GM19372 (cell line): Measurements from ENCODE around the gene POC1B.
"Not testable (repeated sequence)": the region's sequence is repeated elsewhere in the genome, so short reads cannot be mapped to it uniquely, and the experiment has no call there.

ENCODE experiments used
- ATAC-seq: cut with Tn5 transposase; IDR thresholded peaks from one replicate; pipeline ENCODE4 v1.9.1; 2021; ENCODE audit warnings: mild to moderate bottlenecking, low read depth, moderate library complexity; ENCODE audit not compliant: unreplicated experiment

POC1B gene

DNA sequence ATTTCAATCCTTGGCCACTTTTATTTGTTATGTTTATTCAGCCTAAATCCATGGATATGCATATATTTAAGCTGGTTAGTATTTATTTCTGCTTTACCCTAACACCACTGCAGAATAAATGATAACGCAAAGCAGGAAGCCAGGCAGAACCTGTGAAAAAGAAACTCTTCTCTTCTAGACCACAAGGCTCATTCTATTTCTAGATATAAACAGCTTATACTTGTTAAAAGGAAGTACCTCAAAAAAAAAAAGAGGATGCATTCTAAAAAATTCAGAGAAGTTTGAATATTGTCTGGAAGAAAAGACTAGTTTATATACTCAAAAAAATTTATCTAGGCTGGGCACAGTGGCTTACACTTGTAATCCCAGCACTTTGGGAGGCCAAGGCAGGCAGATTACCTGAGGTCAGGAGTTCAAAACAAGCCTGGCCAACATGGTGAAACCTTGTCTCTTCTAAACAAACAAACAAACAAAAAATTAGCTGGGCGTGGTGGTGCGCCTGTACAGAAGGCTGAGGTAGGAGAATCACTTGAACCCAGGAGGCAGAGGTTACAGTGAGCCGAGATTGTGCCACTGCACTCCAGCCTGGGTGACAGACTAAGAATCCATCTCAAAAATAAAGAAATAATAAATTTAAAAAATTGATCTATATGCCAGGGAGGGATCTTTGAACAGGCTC, 57.1 kb downstream of the POC1B start:
- ATAC-seq, result peak; percentile 77

DNA sequence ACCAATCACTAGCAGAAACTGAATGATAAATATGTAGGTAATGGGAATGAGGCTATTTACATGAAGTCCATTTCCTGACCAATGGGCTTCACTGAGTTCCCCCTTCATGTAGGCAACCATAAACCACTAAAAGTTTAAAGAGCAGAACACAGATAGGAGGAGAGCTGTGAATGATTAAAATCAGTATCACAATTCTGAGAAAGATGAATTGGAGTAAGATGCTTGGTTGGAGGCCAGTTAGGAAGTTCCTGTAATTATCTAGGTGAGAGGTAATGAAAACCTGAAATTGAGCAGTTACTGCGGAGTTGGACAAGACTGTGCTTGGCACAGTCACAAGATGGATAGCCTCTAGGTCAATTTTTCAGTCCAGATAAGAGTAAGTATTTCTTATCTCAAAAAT, 57.8 kb downstream of the POC1B start:
- no peak for ATAC-seq

DNA sequence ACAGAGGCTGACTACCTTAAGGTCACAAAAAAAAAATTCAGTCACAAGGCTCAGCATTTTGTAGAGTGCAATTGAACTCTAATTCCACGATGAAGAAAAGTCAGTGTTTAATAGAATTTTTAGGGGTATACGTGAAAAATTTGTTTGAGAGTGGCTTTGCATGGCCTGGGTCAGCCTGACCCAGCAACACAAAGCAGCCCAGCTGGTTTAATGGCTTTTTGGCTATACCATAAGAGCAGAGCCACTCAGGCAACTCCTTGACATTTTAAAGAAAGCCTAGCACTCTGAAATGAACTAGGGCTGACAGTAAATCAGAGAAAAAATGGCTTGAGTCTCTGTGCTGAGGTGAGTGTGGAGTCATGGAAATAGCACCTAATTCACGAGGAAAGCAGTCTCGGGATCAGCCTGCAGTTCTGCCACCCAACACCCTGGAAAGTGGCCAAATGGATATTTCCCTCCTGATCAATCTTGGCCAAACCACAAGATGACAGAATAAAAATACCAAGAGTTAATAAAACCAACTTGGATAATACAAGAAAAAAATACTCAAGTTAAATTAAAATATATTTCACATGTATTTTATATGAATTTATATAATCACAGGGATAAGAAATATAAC, 60.8 kb downstream of the POC1B start:
- ATAC-seq, result no peak

DNA sequence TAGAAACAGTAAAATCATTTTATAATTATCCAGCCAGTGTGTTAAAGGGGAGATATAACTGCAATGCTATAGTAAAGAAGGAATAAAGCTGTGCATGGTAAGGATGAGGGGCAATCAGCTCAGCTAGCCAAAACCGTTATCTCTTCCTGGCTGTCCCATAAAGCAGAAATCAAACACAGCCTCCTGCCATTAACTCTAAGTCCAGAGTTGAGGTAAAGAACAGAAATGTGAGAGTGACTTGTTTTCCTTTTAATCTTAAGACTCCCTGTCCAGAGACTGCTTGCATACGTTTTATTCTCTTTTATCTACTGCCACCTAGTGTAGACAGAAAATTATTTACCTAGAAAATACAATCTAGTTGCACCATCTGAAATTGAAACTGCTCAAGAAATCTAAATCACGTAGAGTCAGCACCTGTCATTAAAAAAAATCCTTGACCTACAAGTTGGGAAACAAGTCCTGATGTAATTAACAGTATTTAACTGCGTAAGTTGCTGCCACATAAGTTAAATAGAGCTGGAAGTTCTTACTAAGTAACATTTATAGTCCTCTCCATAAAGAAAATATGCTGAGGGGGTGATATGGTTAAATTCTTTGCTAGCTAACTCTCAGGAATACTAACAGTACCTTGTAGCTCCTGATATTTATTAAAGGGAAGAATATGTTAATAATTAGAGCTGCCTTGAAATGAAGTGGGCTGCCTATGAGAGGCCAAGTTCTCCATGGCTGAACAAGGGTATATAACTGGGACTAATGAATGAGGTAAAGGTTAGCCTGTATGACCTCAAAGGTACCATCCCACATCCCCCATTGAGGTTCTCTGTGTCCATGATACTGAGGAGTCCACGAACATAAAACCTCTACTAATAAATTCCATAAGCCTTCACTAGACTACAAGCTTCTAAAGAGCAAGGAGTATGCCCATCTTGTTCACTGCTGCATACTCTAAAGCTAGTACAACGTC, 63.9 kb downstream of the POC1B start:
- ATAC-seq, result peak; percentile 94

DNA sequence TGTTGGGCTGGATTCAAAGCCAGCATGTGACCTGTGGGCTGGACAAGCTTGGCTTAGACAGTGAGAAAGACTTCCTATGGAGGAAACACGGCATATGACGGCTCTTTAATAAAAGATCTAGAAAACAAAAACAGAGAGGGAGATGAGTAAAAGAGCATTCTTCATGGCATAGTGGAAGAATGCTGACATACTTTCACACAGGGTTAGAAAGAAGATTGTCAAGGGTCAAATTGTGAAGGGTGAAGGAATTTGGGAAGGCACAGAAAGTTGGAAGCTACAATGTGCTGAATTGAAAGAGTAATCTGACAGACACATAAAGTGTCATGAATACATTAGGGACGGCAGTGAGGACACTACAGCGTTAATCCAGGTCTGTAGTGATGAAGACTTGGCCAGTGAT, 64.7 kb downstream of the POC1B start:
- no peak for ATAC-seq

DNA sequence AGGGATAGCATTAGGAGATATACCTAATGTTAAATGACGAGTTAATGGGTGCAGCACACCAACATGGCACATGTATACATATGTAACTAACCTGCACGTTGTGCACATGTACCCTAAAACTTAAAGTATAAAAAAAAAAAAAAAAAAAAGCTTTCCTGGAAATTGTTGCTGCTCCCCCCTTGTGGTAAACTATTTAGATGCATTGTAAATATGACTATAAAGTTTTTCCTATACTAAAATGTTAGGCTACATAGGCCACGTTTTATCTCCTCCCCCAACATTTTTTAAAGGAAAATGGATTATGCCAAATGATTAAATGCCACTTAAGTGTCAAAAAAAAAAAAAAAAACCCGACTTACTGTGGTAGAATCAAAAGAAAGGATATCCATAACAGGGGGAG, 66.6 kb downstream of the POC1B start:
- ATAC-seq, result not testable (repeated sequence)

DNA sequence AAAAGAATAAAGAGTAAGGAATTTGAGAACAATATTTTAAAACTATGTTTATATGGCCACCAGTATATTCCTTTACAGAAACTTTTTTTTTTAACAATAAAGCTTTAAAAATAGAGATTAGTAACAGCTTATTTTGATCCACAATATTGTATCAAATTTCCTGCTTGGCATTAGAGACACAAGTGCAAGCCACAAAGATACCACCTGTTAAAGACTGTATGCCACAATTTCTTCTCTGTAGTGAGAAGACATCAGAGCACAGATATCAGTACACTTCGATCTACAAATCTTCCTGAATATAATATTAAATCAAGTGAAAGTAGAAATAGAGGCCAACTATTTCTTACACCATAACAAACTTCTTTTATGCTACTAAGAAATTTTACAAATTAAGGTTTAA, 69.3 kb downstream of the POC1B start:
- no peak for ATAC-seq

DNA sequence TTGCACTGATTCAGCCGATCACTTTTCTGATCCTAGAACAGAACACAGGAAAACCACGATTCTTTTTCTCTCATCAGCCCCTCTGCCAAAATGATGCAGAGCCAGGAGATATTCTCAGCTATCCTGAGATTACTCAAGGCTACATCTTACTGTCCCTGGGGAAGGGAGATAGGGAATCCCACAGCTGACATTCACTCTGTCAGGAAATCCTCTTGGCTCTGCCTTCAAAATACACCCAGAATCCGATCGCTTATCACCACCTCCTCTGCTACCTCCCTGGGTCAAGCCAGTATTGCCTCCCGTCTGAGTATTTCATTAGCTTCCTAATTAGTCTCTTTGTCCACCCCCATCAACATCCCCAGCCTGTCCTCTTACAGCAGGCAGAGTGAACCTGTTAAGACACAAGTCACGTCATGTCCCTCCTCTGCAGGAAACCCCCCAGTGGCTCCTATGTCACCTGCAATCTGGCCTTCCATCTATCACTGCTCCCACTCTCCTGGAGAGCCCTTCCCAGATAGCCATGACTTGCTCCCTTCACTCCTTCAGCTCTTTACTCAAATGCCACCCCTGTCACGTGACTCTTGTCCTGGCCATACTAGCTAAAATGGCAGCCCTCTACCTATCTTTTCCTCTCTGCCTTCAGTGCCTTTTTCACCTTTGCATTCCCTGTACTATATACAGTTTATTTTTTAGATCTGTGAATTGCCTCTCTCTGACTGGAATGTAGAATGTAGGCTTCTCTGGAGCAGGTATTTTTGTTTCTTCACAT, 71.6 kb downstream of the POC1B start:
- no peak for ATAC-seq

DNA sequence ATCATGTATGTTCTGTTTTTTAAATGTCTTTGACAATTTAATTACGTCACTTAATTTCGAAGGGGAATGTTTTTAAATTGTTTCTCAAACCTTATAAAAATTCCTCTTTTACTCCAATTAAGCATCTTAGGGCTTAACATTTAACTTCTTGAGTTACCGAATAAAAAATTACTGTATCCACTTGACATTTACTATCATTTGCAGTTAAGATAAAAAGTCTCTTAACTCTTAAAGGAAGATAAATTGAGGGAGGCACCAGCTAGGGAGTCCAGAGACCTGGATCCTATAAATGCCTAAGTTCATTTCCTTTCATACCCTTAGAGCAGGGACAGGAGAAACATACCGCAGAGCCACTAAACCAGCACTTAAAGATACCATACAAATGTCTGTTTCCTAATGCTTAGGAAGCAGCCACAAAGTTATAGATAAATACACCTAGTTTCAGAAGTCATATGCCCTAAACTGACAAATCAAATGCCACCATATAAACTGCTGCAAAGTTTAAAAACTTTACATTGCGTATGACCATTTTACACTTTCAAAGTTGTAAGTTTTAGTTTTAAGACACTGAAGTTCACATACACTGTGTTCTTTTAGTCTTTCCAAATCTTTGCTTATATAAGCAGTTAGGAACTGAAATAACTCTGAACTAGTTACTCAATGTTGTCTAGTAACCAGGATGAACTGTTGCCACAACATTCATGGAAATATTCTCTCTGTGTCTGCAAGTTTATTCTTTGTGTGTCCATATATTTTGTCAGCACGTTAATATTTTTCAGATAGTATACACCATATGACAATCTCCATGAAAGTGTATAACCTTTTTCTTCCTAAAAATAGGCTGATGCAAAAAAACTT, 72.5 kb downstream of the POC1B start:
- no peak for ATAC-seq

DNA sequence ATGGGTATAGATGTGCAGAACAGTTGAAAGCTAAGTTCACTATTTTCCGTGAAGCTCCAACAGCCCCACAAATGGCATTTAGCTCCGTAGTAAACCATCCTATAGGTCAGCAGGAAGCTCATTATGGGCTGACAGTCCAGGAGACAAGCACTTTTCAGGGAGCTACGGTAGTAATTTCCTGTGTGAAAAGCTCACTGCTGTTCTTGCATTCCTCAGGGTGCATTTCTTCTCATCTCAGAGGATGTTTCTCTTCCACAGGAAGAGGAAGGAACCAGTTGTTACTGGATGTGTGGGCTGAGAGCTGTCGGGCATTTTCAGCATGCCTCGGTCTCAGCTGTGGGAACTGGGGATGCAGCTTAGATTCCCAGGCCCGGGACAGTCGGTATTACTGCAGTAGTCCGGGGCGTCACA, 74.0 kb downstream of the POC1B start:
- ATAC-seq, result no peak

DNA sequence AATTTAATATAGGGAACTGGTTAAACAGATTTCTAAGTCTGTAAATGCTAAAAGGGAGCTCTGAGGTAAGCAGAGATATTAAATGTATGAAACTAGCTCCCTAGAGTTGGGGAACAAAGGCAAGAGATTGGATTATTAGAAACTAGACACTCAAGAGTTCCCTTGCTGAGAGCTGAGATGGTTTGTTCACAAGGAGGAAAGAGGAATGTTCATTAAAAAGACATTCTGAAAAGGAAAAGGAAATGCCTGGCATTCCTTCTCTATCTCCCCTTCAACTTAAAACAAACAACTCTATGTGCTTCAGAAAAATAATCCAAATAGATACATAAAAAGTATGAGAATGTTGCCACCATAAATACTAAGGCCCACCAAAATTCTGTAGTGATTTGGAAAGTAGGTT, 74.9 kb downstream of the POC1B start:
- no peak for ATAC-seq

DNA sequence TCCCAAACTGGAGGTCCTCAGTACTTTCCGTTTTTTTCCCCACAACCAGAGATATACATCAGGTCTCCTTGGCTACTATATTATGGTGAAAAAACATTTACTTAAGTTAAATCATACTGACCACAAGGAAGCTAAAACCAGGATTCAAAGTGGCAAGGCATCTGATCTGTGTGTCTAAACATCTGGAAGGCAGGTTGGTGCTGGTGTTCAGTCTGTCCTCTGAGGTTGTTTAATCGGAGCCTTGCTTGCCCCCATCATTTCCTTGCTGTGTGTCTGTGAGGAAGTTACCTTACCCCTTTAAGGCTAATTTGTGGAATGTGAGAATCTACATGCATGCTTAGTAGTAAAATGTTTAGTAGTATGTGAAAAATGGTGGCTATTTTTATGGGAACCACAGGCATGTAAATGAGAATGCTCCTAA, 76.9 kb downstream of the POC1B start:
- ATAC-seq, result no peak

DNA sequence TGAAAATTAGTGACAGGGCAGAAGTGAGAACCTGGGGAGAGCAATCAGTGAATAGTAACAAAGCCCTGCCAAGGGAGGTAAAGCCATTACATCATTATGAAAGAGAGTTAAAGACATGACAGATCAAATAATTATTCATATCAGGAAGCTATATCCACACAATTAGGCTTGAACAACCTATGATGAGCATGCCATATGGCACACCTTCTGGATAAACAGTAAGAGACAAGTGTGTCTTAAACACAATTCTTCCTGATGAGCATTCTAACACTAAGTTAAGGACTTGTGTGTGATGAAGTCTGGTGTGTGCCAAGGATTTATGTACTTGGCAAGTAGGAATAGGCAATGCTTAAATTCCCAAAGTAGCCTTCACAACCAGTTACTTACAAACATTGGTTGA, 77.3 kb downstream of the POC1B start:
- no peak for ATAC-seq

DNA sequence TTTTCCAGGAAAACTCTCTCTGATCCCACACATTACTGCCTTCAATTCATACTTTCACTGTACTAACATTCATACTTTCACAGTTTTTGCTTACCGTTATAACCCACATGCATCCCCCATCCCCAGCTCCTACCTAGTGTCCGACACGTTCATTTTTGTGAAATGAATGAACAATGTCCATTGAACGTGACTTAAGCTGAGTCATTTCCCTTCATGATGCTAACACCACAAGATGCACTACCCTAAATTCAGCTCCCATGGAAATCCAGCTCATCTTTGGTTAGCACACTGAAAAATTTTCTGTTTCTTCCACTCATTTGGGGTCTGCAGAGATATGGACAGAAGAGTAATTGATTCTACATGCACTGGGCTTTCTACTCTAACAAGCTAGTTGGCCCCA, 85.9 kb downstream of the POC1B start:
- ATAC-seq, result no peak

DNA sequence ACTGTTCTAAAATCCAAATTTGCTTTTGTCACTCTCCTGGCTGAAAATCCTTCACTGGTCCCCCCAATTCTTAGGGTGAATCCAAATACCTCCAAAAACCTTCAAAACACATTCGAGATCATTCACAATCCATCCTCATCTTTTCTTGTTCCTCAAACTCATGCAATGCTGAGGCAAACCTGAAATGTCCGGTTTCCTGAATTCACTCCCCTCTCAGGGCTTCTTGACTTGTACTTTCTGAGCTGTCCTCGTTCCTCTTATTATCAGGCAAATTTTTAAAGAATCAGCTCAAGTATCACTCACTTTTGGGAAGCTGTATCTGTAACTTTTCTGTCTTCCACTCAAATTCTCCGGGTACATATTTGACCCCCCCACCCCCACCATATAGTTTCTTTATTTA, 88.6 kb downstream of the POC1B start:
- no peak for ATAC-seq

DNA sequence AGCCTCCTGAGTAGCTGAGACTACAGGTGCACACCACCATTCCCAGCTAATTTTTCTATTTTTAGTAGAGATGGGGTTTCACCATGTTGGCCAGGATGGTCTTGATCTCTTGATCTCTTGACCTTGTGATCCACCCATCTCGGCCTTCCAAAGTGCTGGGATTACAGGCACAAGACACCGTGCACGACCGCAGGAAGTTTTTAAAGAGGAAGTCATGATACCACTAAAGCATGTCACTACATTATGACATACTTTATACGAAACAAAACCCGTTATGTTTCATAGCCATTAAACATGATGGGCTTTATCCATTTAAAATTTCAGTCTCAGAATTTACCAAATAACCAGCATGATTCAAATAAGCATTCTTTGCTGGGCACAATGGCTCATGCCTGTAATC, 89.8 kb downstream of the POC1B start:
- ATAC-seq, result no peak

DNA sequence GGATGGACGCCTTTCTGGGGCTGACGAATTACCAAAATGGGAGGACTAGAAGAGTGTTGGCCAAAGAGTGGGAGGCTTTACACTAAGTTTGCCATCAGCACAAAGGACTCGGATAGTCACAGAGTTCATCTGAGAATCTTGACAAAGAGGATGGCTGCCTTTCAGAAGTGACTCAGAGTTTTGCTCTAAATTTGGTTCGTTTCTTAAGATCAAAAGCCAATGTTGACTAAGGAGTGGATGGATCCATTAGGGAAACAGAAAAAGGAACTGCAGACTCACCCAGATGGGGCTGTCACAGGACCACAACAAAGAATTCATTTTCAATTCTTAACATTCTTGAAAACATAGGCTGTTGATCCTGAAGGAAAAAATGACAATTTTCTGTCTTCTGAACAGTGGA, 92.2 kb downstream of the POC1B start:
- ATAC-seq, result no peak

DNA sequence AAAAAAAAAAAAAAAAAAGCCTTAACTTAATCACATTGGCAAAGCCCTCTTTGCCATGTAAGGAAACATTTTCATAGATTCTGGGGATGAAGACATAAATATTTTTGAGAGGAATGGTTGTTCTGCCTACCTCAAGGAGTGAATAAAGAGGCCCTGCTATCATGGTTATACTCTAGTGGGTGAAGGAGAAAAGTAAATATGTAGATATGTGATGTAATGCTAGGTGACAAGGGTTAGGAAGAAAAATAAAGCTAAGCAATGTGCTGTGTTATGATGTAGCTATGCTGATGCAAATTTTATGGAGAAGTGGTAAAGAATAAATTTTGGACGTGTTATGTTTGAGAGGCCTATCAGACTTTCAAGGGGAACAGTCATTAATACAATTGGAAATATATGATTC, 93.5 kb downstream of the POC1B start:
- no peak for ATAC-seq

DNA sequence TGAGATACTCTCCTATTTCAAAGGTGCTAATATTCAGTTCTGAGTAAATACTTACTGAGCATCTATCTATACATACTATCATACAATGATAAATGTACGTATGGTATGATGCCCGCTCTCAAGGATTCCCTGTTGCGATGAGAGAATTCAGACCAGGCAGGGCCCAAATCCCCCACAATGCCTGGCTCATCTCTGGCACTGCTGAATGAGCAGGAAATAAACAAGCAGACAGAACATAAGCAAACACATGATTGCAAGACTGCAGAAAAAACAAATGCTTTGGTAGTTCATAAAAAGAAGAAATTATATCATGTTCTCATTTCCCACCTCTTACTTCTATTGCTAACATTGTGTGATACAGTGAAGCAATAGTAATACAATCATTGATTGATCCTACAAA, 96.3 kb downstream of the POC1B start:
- no peak for ATAC-seq
